GM12878 (cell line): Measurements from ENCODE around the gene ING3.

Experiments
- NFYB ChIP-seq: IDR thresholded peaks from 2 replicates; pipeline ENCODE4 v1.6.1; 2011; ENCODE audit warnings: low read depth, mild to moderate bottlenecking, low read length, improper control_type of control experiment, moderate library complexity; ENCODE audit not compliant: insufficient read depth
- SMAD1 ChIP-seq: fragments of 450-650 bp; IDR thresholded peaks from 2 replicates; pipeline ENCODE4 v1.6.1; 2018; ENCODE audit warnings: mild to moderate bottlenecking, low read depth; ENCODE audit not compliant: partially characterized antibody
- SMC3 ChIP-seq: IDR thresholded peaks from 2 replicates; pipeline ENCODE4 v1.6.1; 2011; ENCODE audit warnings: low read length, improper control_type of control experiment, borderline replicate concordance
- TF ChIP-seq, protein P1 (sequence below), 3 experiments: IDR thresholded peaks in 2 of 3; conservative IDR thresholded peaks in 1 of 3; 2 replicates each; pipeline ENCODE4 v1.5.1; 2011; ENCODE audit warnings: low read depth in 3 of 3, low read length in 3 of 3, mild to moderate bottlenecking in 3 of 3, control low read depth in 2 of 3, moderate library complexity in 2 of 3, inconsistent platforms in 1 of 3, mixed read lengths in 1 of 3; ENCODE audit not compliant: control insufficient read depth in 2 of 3, insufficient read depth in 1 of 3; ENCODE audit errors: extremely low read depth in 1 of 3

DNA sequence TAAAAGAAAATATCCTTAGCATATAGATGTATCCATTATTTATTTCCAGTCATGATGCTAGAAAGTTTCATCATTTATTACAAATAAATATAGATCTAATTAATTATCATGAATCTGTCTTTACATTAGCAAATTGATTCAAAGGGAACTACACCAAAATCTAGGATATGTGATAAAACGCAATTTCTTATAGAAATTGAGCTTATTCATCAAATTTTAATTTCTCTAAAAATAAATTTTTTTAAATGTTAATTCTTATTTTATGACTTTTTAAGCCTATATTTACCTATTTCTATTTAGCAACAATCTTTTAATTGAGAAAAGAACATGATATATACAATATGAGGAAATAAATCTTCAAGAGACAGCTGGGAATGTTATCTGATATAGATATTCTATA is 34.0 kb upstream of the ING3 start:
- TF ChIP-seq, protein P1, sequence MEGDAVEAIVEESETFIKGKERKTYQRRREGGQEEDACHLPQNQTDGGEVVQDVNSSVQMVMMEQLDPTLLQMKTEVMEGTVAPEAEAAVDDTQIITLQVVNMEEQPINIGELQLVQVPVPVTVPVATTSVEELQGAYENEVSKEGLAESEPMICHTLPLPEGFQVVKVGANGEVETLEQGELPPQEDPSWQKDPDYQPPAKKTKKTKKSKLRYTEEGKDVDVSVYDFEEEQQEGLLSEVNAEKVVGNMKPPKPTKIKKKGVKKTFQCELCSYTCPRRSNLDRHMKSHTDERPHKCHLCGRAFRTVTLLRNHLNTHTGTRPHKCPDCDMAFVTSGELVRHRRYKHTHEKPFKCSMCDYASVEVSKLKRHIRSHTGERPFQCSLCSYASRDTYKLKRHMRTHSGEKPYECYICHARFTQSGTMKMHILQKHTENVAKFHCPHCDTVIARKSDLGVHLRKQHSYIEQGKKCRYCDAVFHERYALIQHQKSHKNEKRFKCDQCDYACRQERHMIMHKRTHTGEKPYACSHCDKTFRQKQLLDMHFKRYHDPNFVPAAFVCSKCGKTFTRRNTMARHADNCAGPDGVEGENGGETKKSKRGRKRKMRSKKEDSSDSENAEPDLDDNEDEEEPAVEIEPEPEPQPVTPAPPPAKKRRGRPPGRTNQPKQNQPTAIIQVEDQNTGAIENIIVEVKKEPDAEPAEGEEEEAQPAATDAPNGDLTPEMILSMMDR (IDR thresholded peaks at IDR 0.05 in 2 of 3, conservative IDR thresholded peaks at IDR 0.05 in 1 of 3; ENCODE audit: control insufficient read depth in 2 of 3, extremely low read depth in 1 of 3, insufficient read depth in 1 of 3, low read depth in 3 of 3, low read length in 3 of 3) = no peak
- TF ChIP-seq SMC3 (no peak), NFYB (no peak), SMAD1 (no peak)
